ENCODE data around the gene RYR2.
"Not testable (repeated sequence)": the region's sequence is repeated elsewhere in the genome, so short reads cannot be mapped to it uniquely, and the experiment has no call there.

RYR2 gene

GRCh38 chr1:237812061-237812460 is 770.1 kb downstream of the RYR2 start:
- in situ Hi-C loops (cut with MboI; ENCODE audit: low sequenced_read_pairs, unreplicated experiment), result no loop called here
- no peak for DNase-seq (ENCODE audit: low spot score)
- TF ChIP-seq CTCF (IDR thresholded peaks at IDR 0.05; ENCODE audit: borderline replicate concordance, control extremely low read depth, extremely low read depth, insufficient read depth, missing control alignments), result no peak

- in situ Hi-C loops (cut with MboI; ENCODE audit: low sequenced_read_pairs, unreplicated experiment), result no loop called here
- TF ChIP-seq CTCF (IDR thresholded peaks at IDR 0.05; ENCODE audit: borderline replicate concordance, control extremely low read depth, extremely low read depth, insufficient read depth, missing control alignments), result peak; percentile 27
- no peak for DNase-seq (ENCODE audit: low spot score)
These were observed 772.4 kb downstream of the RYR2 start for GRCh38 chr1:237814319-237814924.

GRCh38 chr1:237817277-237817676 is 775.3 kb downstream of the RYR2 start:
- in situ Hi-C loops (cut with MboI; ENCODE audit: low sequenced_read_pairs, unreplicated experiment), result no loop called here
- TF ChIP-seq CTCF (IDR thresholded peaks at IDR 0.05; ENCODE audit: borderline replicate concordance, control extremely low read depth, extremely low read depth, insufficient read depth, missing control alignments), result no peak
- no peak for DNase-seq (ENCODE audit: low spot score)

- in situ Hi-C loops (cut with MboI; ENCODE audit: low sequenced_read_pairs, unreplicated experiment); DNase-seq (ENCODE audit: low spot score): not testable (repeated sequence)
These were observed 778.6 kb downstream of the RYR2 start for GRCh38 chr1:237820634-237821033.

GRCh38 chr1:237832858-237833257 is 790.9 kb downstream of the RYR2 start:
- no peak for DNase-seq (ENCODE audit: low spot score)
- in situ Hi-C loops (cut with MboI; ENCODE audit: low sequenced_read_pairs, unreplicated experiment), result no loop called here
- TF ChIP-seq CTCF (IDR thresholded peaks at IDR 0.05; ENCODE audit: borderline replicate concordance, control extremely low read depth, extremely low read depth, insufficient read depth, missing control alignments), result no peak

GRCh38 chr1:237834048-237834447 is 792.1 kb downstream of the RYR2 start:
- no peak for DNase-seq (ENCODE audit: low spot score)

GRCh38 chr1:237834461-237834860 is 792.5 kb downstream of the RYR2 start:
- no peak for TF ChIP-seq CTCF (IDR thresholded peaks at IDR 0.05; ENCODE audit: borderline replicate concordance, control extremely low read depth, extremely low read depth, insufficient read depth, missing control alignments)
- in situ Hi-C loops (cut with MboI; ENCODE audit: low sequenced_read_pairs, unreplicated experiment), result no loop called here

More at GRCh38 chr1:237834048-237834447, 792.1 kb downstream of the RYR2 start:
- in situ Hi-C loops (cut with MboI; ENCODE audit: low sequenced_read_pairs, unreplicated experiment), result no loop called here
- no peak for TF ChIP-seq CTCF (IDR thresholded peaks at IDR 0.05; ENCODE audit: borderline replicate concordance, control extremely low read depth, extremely low read depth, insufficient read depth, missing control alignments)

More at GRCh38 chr1:237834461-237834860, 792.5 kb downstream of the RYR2 start:
- DNase-seq (ENCODE audit: low spot score), result no peak
